ENCODE data around the gene MARK2. TPM values are rescaled to one million over a fixed set of nuclear protein-coding genes. Genes with fewer than 3 reads are reported as not detected.

Gene MARK2
- total RNA-seq, 4 donors from 2014 or later, result 66.3 to 78.7 (median 71.8) TPM

GRCh38 chr11:63813035-63813562 lies 25.8 kb upstream of the MARK2 start, which contains the start of gene SPINDOC:
Gene SPINDOC (plus strand): TSS chr11:63813456. CDS start chr11:63813687, 231 bp downstream.
- peaks cover 6% of the 10 kb centered on the region for H3K36me3 ChIP-seq
- peak within 1 kb of the TSS; percentile 72 for H3K4me3 ChIP-seq
- H3K27ac ChIP-seq, result peak within 1 kb of the TSS; percentile 12
- H3K27me3 ChIP-seq, result no peaks in the 10 kb centered on the region
- DNase-seq (ENCODE audit: low spot score in 2 of 2), result peak in 1 of 2 donors; percentile 74
- no peak for TF ChIP-seq POLR2AphosphoS5 (IDR thresholded peaks at IDR 0.05)
- TF ChIP-seq POLR2A (IDR thresholded peaks at IDR 0.05), result peak in 1 of 2 donors; percentile 46
- 3% methylated on average over 7 of the region's 65 CpGs for WGBS
- peaks cover 24% of the 10 kb centered on the region for H3K4me1 ChIP-seq
- no peaks in the 10 kb centered on the region for H3K9me3 ChIP-seq

DNA sequence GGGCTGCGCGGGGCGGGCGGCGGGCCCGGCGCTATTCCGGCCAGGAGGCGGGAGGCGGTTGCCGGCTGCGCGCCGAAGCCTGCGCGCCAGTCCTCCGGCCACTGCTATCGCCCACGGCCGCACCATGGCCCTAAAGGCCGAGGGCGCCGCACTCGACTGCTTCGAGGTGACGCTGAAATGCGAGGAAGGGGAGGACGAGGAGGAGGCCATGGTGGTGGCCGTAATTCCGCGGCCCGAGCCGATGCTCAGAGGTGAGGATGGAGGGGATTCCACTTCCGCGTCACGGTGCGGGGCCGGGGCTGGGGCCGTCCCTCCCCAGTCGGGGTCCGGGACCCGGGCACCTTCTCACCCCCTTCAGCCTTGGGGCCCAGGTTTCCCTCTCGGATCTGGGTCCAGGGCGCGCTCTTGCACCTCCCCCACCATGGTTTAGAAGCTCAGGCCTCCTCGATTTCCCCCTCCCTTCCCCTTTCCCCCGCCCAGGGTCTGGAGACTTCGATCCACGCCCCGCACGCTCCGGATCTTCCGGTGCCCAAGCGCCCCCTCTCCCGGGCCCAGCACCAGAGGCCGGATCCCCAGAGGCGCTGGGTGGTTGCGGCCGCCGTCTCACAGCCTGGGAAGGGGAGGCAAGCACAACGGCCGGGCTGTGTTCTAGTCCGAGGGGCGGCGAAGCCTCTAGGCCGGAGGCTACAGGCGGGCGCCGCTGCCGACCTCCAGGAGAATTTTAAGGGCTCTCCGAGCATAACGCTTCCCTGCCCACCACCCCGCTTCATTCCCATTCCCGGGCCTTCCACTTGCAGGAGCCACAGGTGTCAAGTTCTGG lies 25.1 kb upstream of the MARK2 start:
- Histone ChIP-seq H3K4me1 (peaks cover 24% of the 10 kb centered on the region), H3K9me3 (no peaks in the 10 kb centered on the region), H3K27ac (peak overlapping the region; percentile 12), H3K27me3 (no peaks in the 10 kb centered on the region), H3K36me3 (peaks cover 13% of the 10 kb centered on the region), H3K4me3 (peak overlapping the region; percentile 72)
- no peak for TF ChIP-seq CTCF (IDR thresholded peaks at IDR 0.05)
- TF ChIP-seq EP300 (IDR thresholded peaks at IDR 0.05), result no peak
- TF ChIP-seq POLR2AphosphoS5 (IDR thresholded peaks at IDR 0.05), result no peak
- TF ChIP-seq POLR2A (IDR thresholded peaks at IDR 0.05), result no peak
- under 1% methylated on average over 19 of the region's 74 CpGs for WGBS
- DNase-seq (ENCODE audit: low spot score in 2 of 2), result no peak

DNA sequence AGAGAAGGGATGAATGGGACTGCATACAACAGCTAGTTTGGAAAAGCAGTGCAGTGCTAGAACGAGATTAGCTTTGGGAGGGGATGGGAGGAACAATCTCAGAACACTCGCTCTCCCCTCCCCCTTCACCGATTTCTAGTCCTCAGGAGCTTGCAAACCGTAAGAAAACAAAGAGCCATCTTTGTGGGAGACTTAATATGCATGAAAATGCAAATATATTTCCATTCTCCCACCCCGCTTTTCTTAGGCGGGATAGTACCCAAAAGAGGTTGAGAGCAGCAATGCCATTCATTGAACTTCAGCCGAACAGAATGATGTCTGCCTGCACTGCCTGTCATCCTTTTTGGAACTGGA lies 24.6 kb upstream of the MARK2 start:
- Histone ChIP-seq H3K27me3 (no peaks in the 10 kb centered on the region), H3K36me3 (peaks cover 18% of the 10 kb centered on the region), H3K4me1 (peaks cover 24% of the 10 kb centered on the region), H3K4me3 (peak overlapping the region; percentile 72), H3K9me3 (no peaks in the 10 kb centered on the region), H3K27ac (no peak overlapping the region)
- 16% methylated on average over 7 of the region's 7 CpGs for WGBS
- TF ChIP-seq POLR2AphosphoS5 (IDR thresholded peaks at IDR 0.05), result no peak
- TF ChIP-seq CTCF (IDR thresholded peaks at IDR 0.05), result no peak
- TF ChIP-seq POLR2A (IDR thresholded peaks at IDR 0.05), result no peak
- no peak for TF ChIP-seq EP300 (IDR thresholded peaks at IDR 0.05)
- DNase-seq (ENCODE audit: low spot score in 2 of 2), result no peak

- no peaks in the 10 kb centered on the region for H3K9me3 ChIP-seq
- DNase-seq (ENCODE audit: low spot score in 2 of 2), result no peak
- H3K27me3 ChIP-seq, result no peaks in the 10 kb centered on the region
- WGBS, result 90% methylated on average over 6 of the region's 6 CpGs
- no peak overlapping the region for H3K27ac ChIP-seq
- no peak for TF ChIP-seq POLR2AphosphoS5 (IDR thresholded peaks at IDR 0.05)
- TF ChIP-seq POLR2A (IDR thresholded peaks at IDR 0.05), result no peak
- TF ChIP-seq EP300 (IDR thresholded peaks at IDR 0.05), result no peak
- TF ChIP-seq CTCF (IDR thresholded peaks at IDR 0.05), result no peak
- H3K4me1 ChIP-seq, result peaks cover 24% of the 10 kb centered on the region
- peaks cover 30% of the 10 kb centered on the region for H3K36me3 ChIP-seq
- H3K4me3 ChIP-seq, result no peak overlapping the region
Measured at GRCh38 chr11:63816166-63816565, 22.7 kb upstream of the MARK2 start.

GRCh38 chr11:63816732-63817131 lies 22.2 kb upstream of the MARK2 start:
- no peak overlapping the region for H3K4me3 ChIP-seq
- peaks cover 36% of the 10 kb centered on the region for H3K36me3 ChIP-seq
- no peaks in the 10 kb centered on the region for H3K9me3 ChIP-seq
- H3K27me3 ChIP-seq, result no peaks in the 10 kb centered on the region
- DNase-seq (ENCODE audit: low spot score in 2 of 2), result no peak
- H3K27ac ChIP-seq, result no peak overlapping the region
- TF ChIP-seq POLR2A (IDR thresholded peaks at IDR 0.05) (no peak), CTCF (IDR thresholded peaks at IDR 0.05) (no peak), POLR2AphosphoS5 (IDR thresholded peaks at IDR 0.05) (no peak), EP300 (IDR thresholded peaks at IDR 0.05) (no peak)
- 98% methylated on average over 3 of the region's 3 CpGs for WGBS
- H3K4me1 ChIP-seq, result peaks cover 24% of the 10 kb centered on the region
